Measurements from ENCODE around the gene CPS1. TPM values are rescaled to one million over a fixed set of nuclear protein-coding genes. Genes with fewer than 3 reads are reported as not detected.

CPS1 gene
- total and polyA plus RNA-seq, 2 experiments from 2014 or later: 5.5 to 11.0 TPM

GRCh38 chr2:210553373-210553772, 3.0 kb upstream of the CPS1 start:
- ATAC-seq (no peak), DNase-seq (ENCODE audit: low spot score) (no peak)
- H3K4me2 ChIP-seq: no peak overlapping the region
- TF ChIP-seq REST (IDR thresholded peaks at IDR 0.05; ENCODE audit: unreplicated experiment) (no peak), ZNF114 (CRISPR knock-in tag; IDR thresholded peaks at IDR 0.05) (no peak), EZH2 (IDR thresholded peaks at IDR 0.05; ENCODE audit: low read depth, unreplicated experiment) (no peak), CTCF (conservative IDR thresholded peaks at IDR 0.05; ENCODE audit: low read depth in 2 of 2) (no peak), STAT1 (IDR thresholded peaks at IDR 0.05; ENCODE audit: unreplicated experiment) (no peak), ETS1 (IDR thresholded peaks at IDR 0.05) (no peak)
- no peak overlapping the region for H3K4me3 Mint-ChIP-seq
- no peaks in the 10 kb centered on the region for H3K9me2 ChIP-seq (ENCODE audit: insufficient read depth)
- H2AFZ ChIP-seq: no peak overlapping the region
- H4K20me1 ChIP-seq (replicated peaks; ENCODE audit: insufficient read depth): no peaks in the 10 kb centered on the region
- no peaks in the 10 kb centered on the region for H3K36me3 Mint-ChIP-seq (ENCODE audit: low read depth)
- no peaks in the 10 kb centered on the region for H3K36me3 ChIP-seq (ENCODE audit: insufficient read depth)
- peaks cover 22% of the 10 kb centered on the region for H3K4me1 ChIP-seq (ENCODE audit: insufficient read depth)
- H3K27ac ChIP-seq (ENCODE audit: low read depth): no peak overlapping the region
- peaks cover 29% of the 10 kb centered on the region for H3K4me1 Mint-ChIP-seq
- H3K9me3 Mint-ChIP-seq: no peaks in the 10 kb centered on the region
- H3K79me2 ChIP-seq (replicated peaks; ENCODE audit: insufficient read depth): no peaks in the 10 kb centered on the region
- H3F3A ChIP-seq (replicated peaks; ENCODE audit: low read depth): no peaks in the 10 kb centered on the region
- no peak overlapping the region for H3K4me3 ChIP-seq
- peaks cover 3% of the 10 kb centered on the region for H3K27me3 Mint-ChIP-seq (ENCODE audit: insufficient read depth, low read depth, poor library complexity)
- no peak overlapping the region for H3K27ac Mint-ChIP-seq
- no peaks in the 10 kb centered on the region for H3K27me3 ChIP-seq (ENCODE audit: insufficient read depth)

GRCh38 chr2:210555555-210555954, 844 bp upstream of the CPS1 start:
- ATAC-seq (no peak), DNase-seq (ENCODE audit: low spot score) (no peak)
- Mint-ChIP-seq H3K4me3 (no peak overlapping the region), H3K27me3 (ENCODE audit: insufficient read depth, low read depth, poor library complexity) (peaks cover 3% of the 10 kb centered on the region), H3K27ac (no peak overlapping the region), H3K36me3 (ENCODE audit: low read depth) (no peaks in the 10 kb centered on the region), H3K4me1 (peaks cover 29% of the 10 kb centered on the region), H3K9me3 (no peaks in the 10 kb centered on the region)
- no peaks in the 10 kb centered on the region for H3K79me2 ChIP-seq (replicated peaks; ENCODE audit: insufficient read depth)
- peaks cover 14% of the 10 kb centered on the region for H3K4me1 ChIP-seq (ENCODE audit: insufficient read depth)
- no peaks in the 10 kb centered on the region for H3K36me3 ChIP-seq (ENCODE audit: insufficient read depth)
- no peak overlapping the region for H3K4me2 ChIP-seq
- no peak overlapping the region for H3K4me3 ChIP-seq
- H2AFZ ChIP-seq: no peak overlapping the region
- H4K20me1 ChIP-seq (replicated peaks; ENCODE audit: insufficient read depth): no peaks in the 10 kb centered on the region
- no peaks in the 10 kb centered on the region for H3K27me3 ChIP-seq (ENCODE audit: insufficient read depth)
- no peak overlapping the region for H3K27ac ChIP-seq (ENCODE audit: low read depth)
- no peaks in the 10 kb centered on the region for H3F3A ChIP-seq (replicated peaks; ENCODE audit: low read depth)
- H3K9me2 ChIP-seq (ENCODE audit: insufficient read depth): no peaks in the 10 kb centered on the region
- TF ChIP-seq ETS1 (IDR thresholded peaks at IDR 0.05): no peak
- no peak for TF ChIP-seq CTCF (conservative IDR thresholded peaks at IDR 0.05; ENCODE audit: low read depth in 2 of 2)
- no peak for TF ChIP-seq REST (IDR thresholded peaks at IDR 0.05; ENCODE audit: unreplicated experiment)
- no peak for TF ChIP-seq POLR2AphosphoS5 (IDR thresholded peaks at IDR 0.05; ENCODE audit: low read depth)
- TF ChIP-seq CREB1 (CRISPR knock-in tag; IDR thresholded peaks at IDR 0.05; ENCODE audit: low read depth): no peak
- TF ChIP-seq ZNF331 (CRISPR knock-in tag; IDR thresholded peaks at IDR 0.05; ENCODE audit: low read depth): no peak
- TF ChIP-seq EZH2phosphoT487 (IDR thresholded peaks at IDR 0.05; ENCODE audit: unreplicated experiment): no peak
- no peak for TF ChIP-seq ZNF114 (CRISPR knock-in tag; IDR thresholded peaks at IDR 0.05)
- TF ChIP-seq STAT1 (IDR thresholded peaks at IDR 0.05; ENCODE audit: unreplicated experiment): no peak
- TF ChIP-seq EZH2 (IDR thresholded peaks at IDR 0.05; ENCODE audit: low read depth, unreplicated experiment): no peak
